HepG2 (cell line): ENCODE measurements around the gene OASL. TPM values are rescaled to one million over a fixed set of nuclear protein-coding genes. Genes with fewer than 3 reads are reported as not detected.

ENCODE experiments used
- GZF1 ChIP-seq: sonication (generic); formaldehyde crosslinking; IDR thresholded peaks from 2 replicates; pipeline ENCODE4 v1.5.1; 2020; ENCODE audit warnings: mild to moderate bottlenecking, missing genetic modification reagents
- HNF4A ChIP-seq: sonication (generic); formaldehyde crosslinking; IDR thresholded peaks from 2 replicates; pipeline ENCODE4 v1.4.0; 2020; ENCODE audit warnings: missing genetic modification reagents
- IRX3 ChIP-seq: sonication (generic); formaldehyde crosslinking; IDR thresholded peaks from 2 replicates; pipeline ENCODE4 v1.8.1; 2023; ENCODE audit warnings: mild to moderate bottlenecking, low read depth, missing genetic modification reagents, borderline replicate concordance
- MTA3 ChIP-seq: sonication (generic); formaldehyde crosslinking; IDR thresholded peaks from 2 replicates; pipeline ENCODE4 v1.4.0; 2020; ENCODE audit warnings: missing genetic modification reagents
- NPAS2 ChIP-seq: sonication (generic); formaldehyde crosslinking; IDR thresholded peaks from 2 replicates; pipeline ENCODE4 v1.8.0; 2022; ENCODE audit warnings: mild to moderate bottlenecking, missing genetic modification reagents, borderline replicate concordance
- RFXAP ChIP-seq: sonication (generic); formaldehyde crosslinking; IDR thresholded peaks from 2 replicates; pipeline ENCODE4 v1.4.0; 2020; ENCODE audit warnings: missing genetic modification reagents, borderline replicate concordance
- ZFX ChIP-seq: sonication (generic); formaldehyde crosslinking; IDR thresholded peaks from 2 replicates; pipeline ENCODE4 v1.4.0; 2020; ENCODE audit warnings: mild to moderate bottlenecking, low read depth, missing genetic modification reagents, moderate library complexity
- ZMYM3 ChIP-seq: sonication (generic); formaldehyde crosslinking; IDR thresholded peaks from 2 replicates; pipeline ENCODE4 v1.5.1; 2020; ENCODE audit warnings: mild to moderate bottlenecking, missing genetic modification reagents
- ZNF562 ChIP-seq: sonication (generic); formaldehyde crosslinking; IDR thresholded peaks from 2 replicates; pipeline ENCODE4 v1.8.0; 2022; ENCODE audit warnings: missing genetic modification reagents, borderline replicate concordance
- polyA plus RNA-seq, 8 experiments: library from polyadenylated mRNA; depleted of rRNA in 3 of 8; stranded (reverse) in 7 of 8; unstranded in 1 of 8; fragments of >200 nt; fragmentation: Illumina TruSeq in 4 of 8; extraction: Trizol in 4 of 8; gene quantifications; 2 replicates each; pipeline versions ENCODE4 v1.2.1 to v1.2.3, GENCODE V29; 2011 to 2016; ENCODE audit warnings: low read depth in 4 of 8, missing spikeins in 1 of 8, mixed read lengths in 1 of 8; ENCODE audit not compliant: insufficient read depth in 1 of 8
- total RNA-seq, 5 experiments: library from RNA; depleted of rRNA; stranded (reverse); fragments of >200 nt; fragmentation: Illumina TruSeq; extraction: Trizol; gene quantifications; 2 replicates each; pipeline ENCODE4 v1.2.3, GENCODE V29; 2016; ENCODE audit warnings: low read depth in 1 of 5
- TF ChIP-seq, protein P1 (sequence below): sonication (generic); formaldehyde crosslinking; IDR thresholded peaks from 2 replicates; pipeline ENCODE4 v1.4.0; 2020; ENCODE audit warnings: missing genetic modification reagents
- TF ChIP-seq, protein P2 (sequence below): sonication (generic); formaldehyde crosslinking; IDR thresholded peaks from 2 replicates; pipeline ENCODE4 v1.4.0; 2020; ENCODE audit warnings: missing genetic modification reagents
- TF ChIP-seq, protein P3 (sequence below): sonication (generic); formaldehyde crosslinking; IDR thresholded peaks from 2 replicates; pipeline ENCODE4 v1.4.0; 2020; ENCODE audit warnings: missing genetic modification reagents
- TF ChIP-seq, protein P4 (sequence below): sonication (generic); formaldehyde crosslinking; IDR thresholded peaks from 2 replicates; pipeline ENCODE4 v1.4.0; 2020; ENCODE audit warnings: missing genetic modification reagents
- TF ChIP-seq, protein P5 (sequence below): sonication (generic); formaldehyde crosslinking; IDR thresholded peaks from 2 replicates; pipeline ENCODE4 v1.8.1; 2023; ENCODE audit warnings: mild to moderate bottlenecking, moderate library complexity, missing genetic modification reagents

Gene OASL
- total and polyA plus RNA-seq, 2 of the 13 experiments (the other 11 are each of a cell fraction or from before 2014, with no cell fraction given): 0.11 to 0.22 TPM

DNA sequence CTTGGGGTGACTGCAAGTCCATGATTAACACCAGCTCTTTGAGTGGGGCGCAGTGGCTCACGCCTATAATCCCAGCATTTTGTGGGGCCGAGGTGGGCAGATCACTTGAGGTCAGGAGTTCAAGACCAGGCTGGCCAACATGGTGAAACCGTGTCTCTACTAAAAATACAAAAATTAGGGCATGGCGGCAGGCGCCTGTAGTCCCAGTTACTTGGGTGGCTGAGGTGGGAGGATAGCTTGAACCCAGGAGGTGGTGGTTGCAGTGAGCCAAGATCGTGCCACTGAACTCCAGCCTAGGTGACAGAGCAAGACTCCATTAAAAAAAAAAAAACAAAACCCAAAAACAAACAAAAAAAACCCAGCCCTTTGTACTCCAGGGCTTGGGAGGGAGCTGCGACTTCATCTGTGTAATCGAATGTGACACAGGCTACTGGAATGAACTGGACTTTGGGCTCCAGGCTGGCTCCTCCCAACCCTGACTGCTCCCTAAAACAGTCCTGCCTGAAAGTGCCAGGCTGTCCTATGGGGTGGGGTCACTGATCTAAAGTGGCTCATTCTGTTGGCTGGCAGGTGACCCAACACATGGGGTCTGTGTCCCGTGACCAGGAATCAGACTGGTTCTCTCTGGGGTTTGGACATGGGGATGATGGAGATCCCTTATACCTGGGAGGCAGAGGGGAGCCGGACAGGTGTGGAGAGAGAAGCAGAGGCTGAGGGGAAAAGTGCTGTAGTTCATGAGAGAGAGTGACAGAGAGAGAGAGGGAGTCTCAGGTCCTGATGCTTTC is 13.4 kb downstream of the OASL start (continued):
- TF ChIP-seq, protein P1, sequence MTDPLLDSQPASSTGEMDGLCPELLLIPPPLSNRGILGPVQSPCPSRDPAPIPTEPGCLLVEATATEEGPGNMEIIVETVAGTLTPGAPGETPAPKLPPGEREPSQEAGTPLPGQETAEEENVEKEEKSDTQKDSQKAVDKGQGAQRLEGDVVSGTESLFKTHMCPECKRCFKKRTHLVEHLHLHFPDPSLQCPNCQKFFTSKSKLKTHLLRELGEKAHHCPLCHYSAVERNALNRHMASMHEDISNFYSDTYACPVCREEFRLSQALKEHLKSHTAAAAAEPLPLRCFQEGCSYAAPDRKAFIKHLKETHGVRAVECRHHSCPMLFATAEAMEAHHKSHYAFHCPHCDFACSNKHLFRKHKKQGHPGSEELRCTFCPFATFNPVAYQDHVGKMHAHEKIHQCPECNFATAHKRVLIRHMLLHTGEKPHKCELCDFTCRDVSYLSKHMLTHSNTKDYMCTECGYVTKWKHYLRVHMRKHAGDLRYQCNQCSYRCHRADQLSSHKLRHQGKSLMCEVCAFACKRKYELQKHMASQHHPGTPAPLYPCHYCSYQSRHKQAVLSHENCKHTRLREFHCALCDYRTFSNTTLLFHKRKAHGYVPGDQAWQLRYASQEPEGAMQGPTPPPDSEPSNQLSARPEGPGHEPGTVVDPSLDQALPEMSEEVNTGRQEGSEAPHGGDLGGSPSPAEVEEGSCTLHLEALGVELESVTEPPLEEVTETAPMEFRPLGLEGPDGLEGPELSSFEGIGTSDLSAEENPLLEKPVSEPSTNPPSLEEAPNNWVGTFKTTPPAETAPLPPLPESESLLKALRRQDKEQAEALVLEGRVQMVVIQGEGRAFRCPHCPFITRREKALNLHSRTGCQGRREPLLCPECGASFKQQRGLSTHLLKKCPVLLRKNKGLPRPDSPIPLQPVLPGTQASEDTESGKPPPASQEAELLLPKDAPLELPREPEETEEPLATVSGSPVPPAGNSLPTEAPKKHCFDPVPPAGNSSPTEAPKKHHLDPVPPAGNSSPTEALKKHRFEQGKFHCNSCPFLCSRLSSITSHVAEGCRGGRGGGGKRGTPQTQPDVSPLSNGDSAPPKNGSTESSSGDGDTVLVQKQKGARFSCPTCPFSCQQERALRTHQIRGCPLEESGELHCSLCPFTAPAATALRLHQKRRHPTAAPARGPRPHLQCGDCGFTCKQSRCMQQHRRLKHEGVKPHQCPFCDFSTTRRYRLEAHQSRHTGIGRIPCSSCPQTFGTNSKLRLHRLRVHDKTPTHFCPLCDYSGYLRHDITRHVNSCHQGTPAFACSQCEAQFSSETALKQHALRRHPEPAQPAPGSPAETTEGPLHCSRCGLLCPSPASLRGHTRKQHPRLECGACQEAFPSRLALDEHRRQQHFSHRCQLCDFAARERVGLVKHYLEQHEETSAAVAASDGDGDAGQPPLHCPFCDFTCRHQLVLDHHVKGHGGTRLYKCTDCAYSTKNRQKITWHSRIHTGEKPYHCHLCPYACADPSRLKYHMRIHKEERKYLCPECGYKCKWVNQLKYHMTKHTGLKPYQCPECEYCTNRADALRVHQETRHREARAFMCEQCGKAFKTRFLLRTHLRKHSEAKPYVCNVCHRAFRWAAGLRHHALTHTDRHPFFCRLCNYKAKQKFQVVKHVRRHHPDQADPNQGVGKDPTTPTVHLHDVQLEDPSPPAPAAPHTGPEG (CRISPR knock-in tag): no peak
- TF ChIP-seq, protein P2, sequence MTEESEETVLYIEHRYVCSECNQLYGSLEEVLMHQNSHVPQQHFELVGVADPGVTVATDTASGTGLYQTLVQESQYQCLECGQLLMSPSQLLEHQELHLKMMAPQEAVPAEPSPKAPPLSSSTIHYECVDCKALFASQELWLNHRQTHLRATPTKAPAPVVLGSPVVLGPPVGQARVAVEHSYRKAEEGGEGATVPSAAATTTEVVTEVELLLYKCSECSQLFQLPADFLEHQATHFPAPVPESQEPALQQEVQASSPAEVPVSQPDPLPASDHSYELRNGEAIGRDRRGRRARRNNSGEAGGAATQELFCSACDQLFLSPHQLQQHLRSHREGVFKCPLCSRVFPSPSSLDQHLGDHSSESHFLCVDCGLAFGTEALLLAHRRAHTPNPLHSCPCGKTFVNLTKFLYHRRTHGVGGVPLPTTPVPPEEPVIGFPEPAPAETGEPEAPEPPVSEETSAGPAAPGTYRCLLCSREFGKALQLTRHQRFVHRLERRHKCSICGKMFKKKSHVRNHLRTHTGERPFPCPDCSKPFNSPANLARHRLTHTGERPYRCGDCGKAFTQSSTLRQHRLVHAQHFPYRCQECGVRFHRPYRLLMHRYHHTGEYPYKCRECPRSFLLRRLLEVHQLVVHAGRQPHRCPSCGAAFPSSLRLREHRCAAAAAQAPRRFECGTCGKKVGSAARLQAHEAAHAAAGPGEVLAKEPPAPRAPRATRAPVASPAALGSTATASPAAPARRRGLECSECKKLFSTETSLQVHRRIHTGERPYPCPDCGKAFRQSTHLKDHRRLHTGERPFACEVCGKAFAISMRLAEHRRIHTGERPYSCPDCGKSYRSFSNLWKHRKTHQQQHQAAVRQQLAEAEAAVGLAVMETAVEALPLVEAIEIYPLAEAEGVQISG (CRISPR knock-in tag): peak; percentile 72
- TF ChIP-seq, protein P3, sequence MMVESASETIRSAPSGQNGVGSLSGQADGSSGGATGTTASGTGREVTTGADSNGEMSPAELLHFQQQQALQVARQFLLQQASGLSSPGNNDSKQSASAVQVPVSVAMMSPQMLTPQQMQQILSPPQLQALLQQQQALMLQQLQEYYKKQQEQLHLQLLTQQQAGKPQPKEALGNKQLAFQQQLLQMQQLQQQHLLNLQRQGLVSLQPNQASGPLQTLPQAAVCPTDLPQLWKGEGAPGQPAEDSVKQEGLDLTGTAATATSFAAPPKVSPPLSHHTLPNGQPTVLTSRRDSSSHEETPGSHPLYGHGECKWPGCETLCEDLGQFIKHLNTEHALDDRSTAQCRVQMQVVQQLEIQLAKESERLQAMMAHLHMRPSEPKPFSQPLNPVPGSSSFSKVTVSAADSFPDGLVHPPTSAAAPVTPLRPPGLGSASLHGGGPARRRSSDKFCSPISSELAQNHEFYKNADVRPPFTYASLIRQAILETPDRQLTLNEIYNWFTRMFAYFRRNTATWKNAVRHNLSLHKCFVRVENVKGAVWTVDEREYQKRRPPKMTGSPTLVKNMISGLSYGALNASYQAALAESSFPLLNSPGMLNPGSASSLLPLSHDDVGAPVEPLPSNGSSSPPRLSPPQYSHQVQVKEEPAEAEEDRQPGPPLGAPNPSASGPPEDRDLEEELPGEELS: peak; percentile 66; the same call in 1 of the 2 replicates
- no peak for TF ChIP-seq ZNF562
- TF ChIP-seq ZFX: no peak
- TF ChIP-seq ZMYM3 (CRISPR knock-in tag): peak; percentile 65; the same call in 1 of the 2 replicates
- peak; percentile 9; the same call in 1 of the 2 replicates for TF ChIP-seq RFXAP (CRISPR knock-in tag)
- peak; percentile 89 for TF ChIP-seq HNF4A
- TF ChIP-seq NPAS2: no peak
- TF ChIP-seq, protein P4, sequence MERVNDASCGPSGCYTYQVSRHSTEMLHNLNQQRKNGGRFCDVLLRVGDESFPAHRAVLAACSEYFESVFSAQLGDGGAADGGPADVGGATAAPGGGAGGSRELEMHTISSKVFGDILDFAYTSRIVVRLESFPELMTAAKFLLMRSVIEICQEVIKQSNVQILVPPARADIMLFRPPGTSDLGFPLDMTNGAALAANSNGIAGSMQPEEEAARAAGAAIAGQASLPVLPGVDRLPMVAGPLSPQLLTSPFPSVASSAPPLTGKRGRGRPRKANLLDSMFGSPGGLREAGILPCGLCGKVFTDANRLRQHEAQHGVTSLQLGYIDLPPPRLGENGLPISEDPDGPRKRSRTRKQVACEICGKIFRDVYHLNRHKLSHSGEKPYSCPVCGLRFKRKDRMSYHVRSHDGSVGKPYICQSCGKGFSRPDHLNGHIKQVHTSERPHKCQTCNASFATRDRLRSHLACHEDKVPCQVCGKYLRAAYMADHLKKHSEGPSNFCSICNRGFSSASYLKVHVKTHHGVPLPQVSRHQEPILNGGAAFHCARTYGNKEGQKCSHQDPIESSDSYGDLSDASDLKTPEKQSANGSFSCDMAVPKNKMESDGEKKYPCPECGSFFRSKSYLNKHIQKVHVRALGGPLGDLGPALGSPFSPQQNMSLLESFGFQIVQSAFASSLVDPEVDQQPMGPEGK (CRISPR knock-in tag): peak; percentile 47
- TF ChIP-seq IRX3 (CRISPR knock-in tag): no peak
- 0 out of 2 replicates have a peak, but pooled peaks have one; percentile 35 for TF ChIP-seq GZF1
- TF ChIP-seq, protein P5, sequence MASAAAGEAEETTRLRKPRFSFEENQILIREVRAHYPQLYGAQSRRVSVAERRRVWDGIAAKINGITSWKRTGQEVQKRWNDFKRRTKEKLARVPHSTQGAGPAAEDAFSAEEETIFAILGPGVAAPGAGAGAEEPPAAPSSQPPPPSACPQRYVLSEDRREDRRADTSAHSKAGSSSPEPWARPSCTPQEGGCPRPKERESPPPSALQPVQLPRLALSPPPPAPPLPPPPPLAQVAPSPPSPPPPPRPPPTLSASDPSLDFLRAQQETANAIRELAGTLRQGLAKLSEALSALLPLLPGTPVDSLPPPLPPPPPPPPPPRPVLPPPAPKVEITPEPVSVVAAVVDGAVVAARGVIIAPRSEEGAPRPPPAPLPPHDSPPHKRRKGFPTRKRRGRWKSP: 0 out of 2 replicates have a peak, but pooled peaks have one; percentile 19
- TF ChIP-seq MTA3 (CRISPR knock-in tag): no peak
